GM18511 (cell line): Measurements from ENCODE around the gene PCNA.
"Not testable (repeated sequence)": the region's sequence is repeated elsewhere in the genome, so short reads cannot be mapped to it uniquely, and the experiment has no call there.

ENCODE experiments used
- ATAC-seq: cut with Tn5 transposase; IDR thresholded peaks from one replicate; pipeline ENCODE4 v1.9.1; 2021; ENCODE audit warnings: mild to moderate bottlenecking, moderate library complexity; ENCODE audit not compliant: unreplicated experiment

Gene PCNA

GRCh38 chr20:5099909-5100308 lies 19.8 kb downstream of the PCNA start:
- ATAC-seq = not testable (repeated sequence)

GRCh38 chr20:5099009-5099408 lies 20.7 kb downstream of the PCNA start:
- not testable (repeated sequence) for ATAC-seq

DNA sequence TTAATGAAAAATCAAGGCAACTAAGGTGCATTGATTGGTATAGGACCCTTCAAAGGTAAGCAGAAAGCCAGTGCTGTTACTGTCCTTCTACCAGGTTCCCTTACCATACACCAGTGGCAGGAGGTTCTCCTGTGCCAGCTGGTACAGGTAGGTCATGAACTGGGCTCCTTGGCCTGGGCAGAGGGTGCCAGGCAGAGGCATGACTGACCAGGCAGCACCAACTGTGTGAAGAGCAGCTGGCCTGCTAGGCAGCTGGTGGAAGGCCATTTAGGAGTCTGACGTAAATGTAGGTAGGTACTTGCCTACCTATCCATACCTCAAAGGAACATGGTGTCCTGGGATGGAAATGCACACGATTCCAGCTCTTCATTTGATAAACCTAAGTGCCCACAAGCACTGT lies 23.3 kb downstream of the PCNA start:
- ATAC-seq = no peak

GRCh38 chr20:5095931-5096330 lies 23.8 kb downstream of the PCNA start:
- ATAC-seq = no peak

DNA sequence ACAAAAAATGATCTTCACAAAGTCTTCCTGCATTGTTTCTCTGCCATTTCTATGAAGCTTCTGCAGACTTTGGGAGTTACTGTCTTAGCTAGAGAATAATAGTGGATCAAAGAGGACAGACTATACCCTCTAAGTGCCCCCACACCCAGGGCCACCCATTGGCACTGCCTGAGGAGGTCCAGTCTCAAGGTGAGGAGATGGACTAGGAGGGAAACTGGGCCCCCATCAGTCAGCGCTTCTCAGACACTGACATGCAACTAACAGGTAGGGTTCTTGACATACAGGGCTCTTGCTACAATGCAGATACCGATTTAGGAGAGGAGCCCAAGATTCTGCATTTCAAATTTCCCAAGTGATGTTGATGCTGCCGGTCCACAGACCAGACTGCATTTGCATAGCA lies 24.3 kb downstream of the PCNA start:
- ATAC-seq = no peak

DNA sequence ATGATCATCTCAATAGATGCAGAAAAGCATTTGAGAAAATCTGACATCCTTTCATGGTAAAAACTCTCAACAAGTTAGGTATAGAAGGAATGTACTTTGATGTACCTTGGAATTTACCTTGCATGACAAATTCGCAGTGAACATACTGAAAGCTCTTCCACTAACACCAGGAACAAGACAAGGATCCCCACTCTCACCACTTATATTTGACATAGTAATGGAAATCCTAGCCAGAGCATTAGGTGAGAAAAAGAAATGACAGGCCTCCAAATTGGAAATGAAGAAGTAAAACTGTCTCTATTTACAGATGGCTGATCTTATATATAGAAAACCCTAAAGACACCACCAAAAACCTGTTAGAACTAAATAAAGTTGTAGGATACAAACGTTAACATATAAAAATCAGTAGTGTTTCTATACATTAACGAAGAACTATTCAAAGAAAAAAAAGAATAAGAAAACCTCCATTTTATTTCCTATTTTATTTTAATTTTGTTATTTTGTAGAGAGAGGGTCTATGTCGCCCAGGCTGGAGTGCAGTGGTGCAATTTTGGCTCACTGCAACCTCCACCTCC lies 26.9 kb downstream of the PCNA start:
- no peak for ATAC-seq

- ATAC-seq = no peak
These were observed 27.9 kb downstream of the PCNA start for GRCh38 chr20:5091902-5092301.

- ATAC-seq = peak; percentile 74
These were observed 29.6 kb downstream of the PCNA start for GRCh38 chr20:5090191-5090590.

- no peak for ATAC-seq
These were observed 31.1 kb downstream of the PCNA start for GRCh38 chr20:5088688-5089087.

GRCh38 chr20:5085380-5085779 lies 34.4 kb downstream of the PCNA start:
- no peak for ATAC-seq

GRCh38 chr20:5080384-5080877 lies 39.3 kb downstream of the PCNA start:
- no peak for ATAC-seq

GRCh38 chr20:5078399-5078958 lies 41.3 kb downstream of the PCNA start:
- peak; percentile 97 for ATAC-seq

DNA sequence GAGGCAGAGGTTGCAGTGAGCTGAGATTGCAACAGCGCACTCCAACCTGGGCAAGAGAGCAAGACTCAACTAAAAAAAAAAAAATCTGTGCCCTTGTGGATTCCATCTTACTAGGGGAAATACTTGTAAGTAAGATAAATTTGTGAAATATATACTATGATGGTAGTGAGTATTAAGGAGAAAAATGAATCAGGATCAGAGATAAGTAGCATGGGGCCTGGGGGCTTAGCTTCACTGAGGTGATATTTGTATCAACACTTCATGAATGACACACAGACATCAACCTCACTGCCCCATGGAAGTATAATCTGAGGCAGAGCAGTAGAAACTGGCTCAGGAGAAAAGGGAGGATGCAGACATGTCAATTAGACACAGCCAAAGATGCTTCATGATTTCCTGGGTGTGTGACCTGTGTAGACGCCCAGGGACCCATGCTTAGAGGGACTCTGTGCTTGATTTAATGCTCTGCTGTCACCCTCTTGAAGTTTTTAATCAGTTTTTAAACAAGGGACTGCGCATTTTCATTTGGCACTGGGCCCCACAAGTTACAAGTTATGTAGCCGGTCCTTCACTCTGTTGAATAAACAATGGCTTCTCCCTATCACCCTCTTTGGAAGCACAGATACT lies 41.9 kb downstream of the PCNA start:
- ATAC-seq = peak; percentile 5

- ATAC-seq = not testable (repeated sequence)
These were observed 42.8 kb downstream of the PCNA start for GRCh38 chr20:5076913-5077312.

DNA sequence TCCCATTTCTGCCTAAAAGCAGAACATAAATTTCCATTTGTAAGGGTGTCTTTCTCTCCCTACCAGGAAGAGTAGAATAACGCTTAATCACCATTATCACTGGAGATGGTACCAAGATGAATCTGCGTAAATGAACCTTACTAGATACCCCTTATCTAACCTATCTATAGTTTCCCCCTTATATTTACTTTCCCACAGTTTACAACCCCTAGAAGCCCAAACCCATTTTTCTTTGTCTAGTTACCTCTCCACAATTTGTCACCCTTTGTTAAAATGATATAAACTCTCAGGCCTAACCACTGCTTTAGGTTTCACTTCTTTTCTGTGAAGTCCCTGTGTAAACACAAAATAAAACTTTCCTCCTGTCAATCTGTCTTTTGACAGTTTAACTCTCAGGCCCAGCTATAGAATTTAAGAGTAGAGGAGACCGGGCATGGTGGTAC lies 45.5 kb downstream of the PCNA start:
- no peak for ATAC-seq

DNA sequence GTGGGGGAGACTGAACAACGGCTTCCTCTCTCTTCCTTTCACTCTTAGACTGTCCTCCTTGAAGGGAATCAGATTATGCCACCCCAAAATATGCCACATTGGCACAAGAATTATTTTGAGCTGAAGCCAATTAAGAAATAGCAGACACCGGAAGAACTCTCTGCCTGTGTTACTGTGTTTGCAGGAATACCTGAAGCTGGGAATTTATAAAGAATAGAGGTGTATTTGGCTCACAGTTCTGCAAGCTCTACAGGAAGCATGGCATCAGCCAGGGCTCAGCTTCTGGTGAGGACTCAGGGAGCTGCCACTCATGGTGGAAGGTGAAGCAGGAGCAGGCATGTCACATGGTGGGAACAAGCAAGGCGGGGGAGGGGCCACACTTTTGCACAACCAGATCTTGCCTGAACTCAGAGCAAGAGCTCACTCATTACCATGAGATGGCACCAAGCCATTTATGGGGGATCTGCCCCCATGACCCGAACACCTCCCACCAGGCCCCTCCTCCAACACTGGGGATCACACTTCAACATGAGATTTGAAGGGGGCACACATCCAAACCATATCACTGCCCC lies 46.0 kb downstream of the PCNA start:
- ATAC-seq = no peak

DNA sequence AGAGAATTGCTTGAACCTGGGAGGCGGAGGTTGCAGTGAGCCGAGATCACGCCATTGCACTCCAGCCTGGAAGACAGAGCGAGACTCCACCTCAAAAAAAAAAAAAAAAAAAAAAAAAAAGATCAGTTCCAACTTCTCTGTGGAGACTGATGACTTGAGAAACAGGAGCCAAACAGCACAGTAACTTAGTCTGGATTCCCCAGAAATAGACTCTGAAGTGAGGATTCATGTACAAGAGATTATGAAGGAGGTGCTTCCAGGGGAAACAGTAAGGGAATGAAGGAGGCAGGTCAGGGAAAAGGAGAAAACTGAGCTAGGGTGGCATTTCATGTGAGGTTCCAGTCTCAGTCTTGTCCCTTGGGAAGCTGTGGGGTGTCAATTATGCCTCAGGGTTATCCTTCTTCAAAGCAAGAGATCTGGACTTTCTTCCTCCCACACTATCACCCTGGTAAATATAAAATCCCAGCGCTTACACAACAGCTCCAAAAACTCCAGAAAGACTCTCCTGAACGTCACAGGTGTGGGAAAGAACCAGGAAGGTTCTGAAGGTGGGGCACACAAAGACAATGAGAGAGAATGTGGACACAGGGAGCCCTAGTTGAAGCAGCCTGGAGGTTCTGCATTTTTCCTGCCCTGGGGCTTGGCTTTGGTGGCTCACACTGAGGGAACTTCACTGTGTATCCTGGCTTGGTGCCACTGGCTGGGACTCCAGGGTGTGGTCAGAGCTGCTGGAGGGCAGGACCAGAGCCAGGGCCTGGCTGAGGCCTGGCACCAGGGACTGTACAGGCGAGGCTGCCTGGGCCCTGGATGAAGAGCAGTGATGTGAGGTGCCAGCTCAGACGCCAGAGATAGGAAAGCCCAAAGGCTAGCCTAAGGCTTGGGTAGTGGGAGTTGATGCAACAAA lies 46.8 kb downstream of the PCNA start:
- ATAC-seq = no peak

GRCh38 chr20:5071942-5072341 lies 47.8 kb downstream of the PCNA start:
- not testable (repeated sequence) for ATAC-seq

DNA sequence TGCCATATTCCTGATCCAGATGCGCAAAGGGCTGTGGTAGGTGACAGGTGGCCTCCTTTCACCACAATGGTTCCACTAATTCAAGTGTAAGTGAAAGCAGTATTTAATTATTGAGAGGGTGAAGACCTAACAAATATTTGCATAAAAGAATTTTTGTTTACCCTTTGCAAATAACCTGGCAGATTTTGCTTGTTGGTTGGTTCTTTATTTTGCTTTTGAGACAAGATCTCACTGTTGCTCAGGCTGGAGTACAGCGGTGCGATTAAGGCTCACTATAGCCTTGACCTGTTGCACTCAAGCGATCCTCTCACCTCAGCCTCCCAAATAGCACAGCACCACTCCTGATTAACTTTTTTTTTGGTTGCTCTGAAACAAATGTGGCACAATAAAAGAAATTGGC lies 49.2 kb downstream of the PCNA start:
- no peak for ATAC-seq

DNA sequence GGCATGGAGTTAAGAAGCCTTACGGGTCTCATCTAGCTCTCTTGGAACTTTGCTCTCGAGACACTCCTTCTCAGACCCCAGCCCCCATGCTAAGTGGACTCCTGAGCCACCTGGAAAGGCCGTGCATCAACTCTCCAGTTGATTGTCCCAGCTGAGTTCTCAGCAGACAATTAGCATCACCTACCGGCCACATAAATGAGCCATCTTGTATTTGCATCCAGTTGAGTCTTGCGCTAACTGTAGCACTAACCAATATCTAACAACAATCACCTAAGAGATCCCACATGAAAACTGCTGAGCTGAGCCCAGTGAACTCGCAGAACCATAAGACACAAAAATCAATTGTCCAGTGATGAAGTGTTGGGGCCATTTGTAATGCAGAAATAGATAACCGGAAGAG lies 49.7 kb downstream of the PCNA start:
- no peak for ATAC-seq
